GM18870 (cell line): Measurements from ENCODE around the gene HOXC10.

Experiments
- ATAC-seq: cut with Tn5 transposase; IDR thresholded peaks from one replicate; pipeline ENCODE4 v1.9.1; 2021; ENCODE audit warnings: moderate library complexity; ENCODE audit not compliant: unreplicated experiment

Gene HOXC10

GRCh38 chr12:53984901-53985691, at the start of gene HOXC10:
Gene HOXC10 (plus strand): TSS chr12:53985146. CDS start chr12:53985260, 114 bp downstream.
- no peak for ATAC-seq

- ATAC-seq, result no peak
These were observed 49.3 kb upstream of the HOXC10 start for GRCh38 chr12:53935383-53936341.

- no peak for ATAC-seq
These were observed 47.8 kb upstream of the HOXC10 start for GRCh38 chr12:53937099-53937498.

GRCh38 chr12:53937596-53938325, 47.2 kb upstream of the HOXC10 start:
- ATAC-seq, result no peak

GRCh38 chr12:53938326-53939140, 46.4 kb upstream of the HOXC10 start, which contains the start of gene HOXC13:
Gene HOXC13 (plus strand): TSS chr12:53938831. CDS start chr12:53938907, 76 bp downstream.
- no peak for ATAC-seq

GRCh38 chr12:53939141-53940108, 45.5 kb upstream of the HOXC10 start:
- no peak for ATAC-seq

- no peak for ATAC-seq
These were observed 44.4 kb upstream of the HOXC10 start for GRCh38 chr12:53940443-53941014.

- no peak for ATAC-seq
These were observed 43.8 kb upstream of the HOXC10 start for GRCh38 chr12:53941187-53941586.

GRCh38 chr12:53941750-53942149, 43.2 kb upstream of the HOXC10 start:
- ATAC-seq, result no peak

GRCh38 chr12:53942467-53942997, 42.4 kb upstream of the HOXC10 start:
- no peak for ATAC-seq

- no peak for ATAC-seq
These were observed 40.7 kb upstream of the HOXC10 start for GRCh38 chr12:53944209-53944608.

- ATAC-seq, result no peak
These were observed 39.8 kb upstream of the HOXC10 start for GRCh38 chr12:53944907-53945847.

GRCh38 chr12:53947743-53948142, 37.2 kb upstream of the HOXC10 start:
- ATAC-seq, result no peak

GRCh38 chr12:53948650-53949593, 36.0 kb upstream of the HOXC10 start:
- no peak for ATAC-seq

GRCh38 chr12:53949631-53950436, 35.1 kb upstream of the HOXC10 start:
- ATAC-seq, result no peak
